MCF 10A (cell line): Measurements from ENCODE around the gene CACNA2D2. TPM values are rescaled to one million over a fixed set of nuclear protein-coding genes. Genes with fewer than 3 reads are reported as not detected.

Experiments used
- BruUV-seq: library from RNA; stranded (reverse); fragments of 400-500 nt; replicated peaks from 2 replicates; lab custom pipeline; 2021; lab: Mats Ljungman, UMichigan
- CTCF ChIA-PET: fragments of 300-600 bp; sonication (Branson Sonifier 250); formaldehyde crosslinking; extraction: SDS; loops from one replicate; lab custom pipeline; 2021; ENCODE audit warnings: antibody characterized with exemption, inconsistent platforms; lab: Yijun Ruan, JAX
- POLR2A ChIA-PET: fragments of 300-600, 350-650 bp; sonication (Branson Sonifier 250); formaldehyde crosslinking; extraction: SDS; loops from one replicate; lab custom pipeline; 2020; ENCODE audit warnings: antibody characterized with exemption, inconsistent platforms; lab: Yijun Ruan, JAX
- DNase-seq: peaks from one replicate; pipeline ENCODE4 v3.0.0-alpha.2; 2018; ENCODE audit not compliant: unreplicated experiment
- H3K27ac Mint-ChIP-seq: one replicate; pipeline ENCODE4 v1.8.0; 2022; ENCODE audit warnings: mild to moderate bottlenecking, low read depth, mixed read lengths; ENCODE audit not compliant: unreplicated experiment
- H3K27me3 Mint-ChIP-seq: one replicate; pipeline ENCODE4 v1.8.0; 2022; ENCODE audit warnings: mixed read lengths; ENCODE audit not compliant: insufficient read depth, unreplicated experiment
- H3K36me3 Mint-ChIP-seq: one replicate; pipeline ENCODE4 v1.8.0; 2022; ENCODE audit warnings: mild to moderate bottlenecking, moderate library complexity, mixed read lengths; ENCODE audit not compliant: insufficient read depth, unreplicated experiment
- H3K4me1 Mint-ChIP-seq: one replicate; pipeline ENCODE4 v1.8.0; 2022; ENCODE audit warnings: mixed read lengths; ENCODE audit not compliant: insufficient read depth, unreplicated experiment
- H3K4me3 Mint-ChIP-seq: one replicate; pipeline ENCODE4 v1.8.0; 2022; ENCODE audit warnings: mild to moderate bottlenecking, moderate library complexity, mixed read lengths; ENCODE audit not compliant: unreplicated experiment
- H3K9me3 Mint-ChIP-seq: one replicate; pipeline ENCODE4 v1.8.0; 2022; ENCODE audit warnings: mixed read lengths; ENCODE audit not compliant: unreplicated experiment
- CTCF ChIP-seq: fragments of 200-600 bp; IDR thresholded peaks from one replicate; pipeline ENCODE4 v1.8.0; 2022; ENCODE audit warnings: antibody characterized with exemption, mild to moderate bottlenecking; ENCODE audit not compliant: unreplicated experiment
- intact Hi-C: fragments of 100-400 bp; cut with micrococcal nuclease; formaldehyde crosslinking; loops from 2 replicates; pipeline ENCODE4 v1.14.1; 2022
- total RNA-seq: library from RNA; stranded (reverse); gene quantifications from 2 replicates; pipeline ENCODE4 v1.2.3, GENCODE V29; 2022

Gene CACNA2D2
- total RNA-seq, 1 experiment from 2014 or later, result not detected

DNA sequence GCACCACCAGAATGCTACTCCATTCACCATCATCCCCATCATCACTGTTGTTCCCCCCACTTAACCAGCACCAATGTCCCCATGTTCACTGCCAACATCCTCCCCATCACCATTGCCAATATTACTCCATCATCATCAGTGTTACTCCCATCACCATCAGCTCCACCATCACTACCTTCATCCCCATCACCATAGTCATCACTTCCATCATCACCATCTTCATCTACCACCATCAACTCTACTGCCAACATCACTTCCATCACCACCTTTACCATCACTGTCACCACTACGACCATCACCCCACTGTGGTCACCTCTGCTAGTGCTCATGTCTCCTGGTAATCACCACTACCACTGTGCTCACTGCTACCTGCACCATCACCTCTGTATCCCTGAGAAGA is 96.9 kb downstream of the CACNA2D2 start:
- Mint-ChIP-seq H3K27me3 (peaks cover 12% of the 10 kb centered on the region), H3K4me1 (peaks cover 5% of the 10 kb centered on the region), H3K4me3 (no peak overlapping the region), H3K9me3 (no peaks in the 10 kb centered on the region), H3K27ac (no peak overlapping the region), H3K36me3 (peaks cover 7% of the 10 kb centered on the region)
- ChIA-PET POLR2A (no interaction called here), CTCF (no interaction called here)
- no peak for DNase-seq
- intact Hi-C loops, result no loop called here
- TF ChIP-seq CTCF, result no peak
- no TSS peak for BruUV-seq

- no peak overlapping the region for H3K27ac Mint-ChIP-seq
- no TSS peak for BruUV-seq
- H3K4me1 Mint-ChIP-seq, result peaks cover 5% of the 10 kb centered on the region
- ChIA-PET CTCF (interaction anchor here (1.9 kb wide), 1 partner anchor 138 kb away, joined by 5 read pairs; no protein-coding TSS in a partner anchor), POLR2A (no interaction called here)
- DNase-seq, result peak; percentile 56
- H3K36me3 Mint-ChIP-seq, result peaks cover 7% of the 10 kb centered on the region
- no peaks in the 10 kb centered on the region for H3K9me3 Mint-ChIP-seq
- TF ChIP-seq CTCF, result no peak
- H3K4me3 Mint-ChIP-seq, result no peak overlapping the region
- intact Hi-C loops, result no loop called here
- H3K27me3 Mint-ChIP-seq, result peaks cover 12% of the 10 kb centered on the region
Observed at GRCh38 chr3:50405249-50405648, 98.2 kb downstream of the CACNA2D2 start.

GRCh38 chr3:50401978-50402595 is 101.3 kb downstream of the CACNA2D2 start:
- peak; percentile 18 for DNase-seq
- H3K9me3 Mint-ChIP-seq, result no peaks in the 10 kb centered on the region
- H3K36me3 Mint-ChIP-seq, result peaks cover 7% of the 10 kb centered on the region
- POLR2A ChIA-PET, result interaction anchor here (0.7 to 0.9 kb wide), 2 partner anchors 21 to 64 kb away, joined by 3 read pairs; no protein-coding TSS in a partner anchor
- intact Hi-C loops, result no loop called here
- peaks cover 5% of the 10 kb centered on the region for H3K4me1 Mint-ChIP-seq
- no peak overlapping the region for H3K27ac Mint-ChIP-seq
- H3K4me3 Mint-ChIP-seq, result no peak overlapping the region
- BruUV-seq, result no TSS peak
- H3K27me3 Mint-ChIP-seq, result peaks cover 22% of the 10 kb centered on the region
- CTCF ChIA-PET, result no interaction called here
- TF ChIP-seq CTCF, result no peak

- Mint-ChIP-seq H3K27ac (no peak overlapping the region), H3K36me3 (no peaks in the 10 kb centered on the region), H3K4me3 (no peak overlapping the region), H3K4me1 (peaks cover 7% of the 10 kb centered on the region), H3K27me3 (peaks cover 10% of the 10 kb centered on the region), H3K9me3 (no peaks in the 10 kb centered on the region)
- CTCF ChIA-PET, result interaction anchor here (0.6 kb wide), 1 partner anchor 82 kb away, joined by 3 read pairs; no protein-coding TSS in a partner anchor
- POLR2A ChIA-PET, result interaction anchor here (0.6 to 1.4 kb wide), 2 partner anchors 37 to 47 kb away, joined by 3 to 4 read pairs; no protein-coding TSS in a partner anchor
- no TSS peak for BruUV-seq
- TF ChIP-seq CTCF, result no peak
- intact Hi-C loops, result no loop called here
- DNase-seq, result peak; percentile 74
Observed at GRCh38 chr3:50396502-50396901, 106.9 kb downstream of the CACNA2D2 start.
